C4-2B (cell line): ENCODE measurements around the gene LMO2.

Experiments used
- ZFX ChIP-seq: fragments of 450-650 bp; IDR thresholded peaks from 2 replicates; pipeline ENCODE4 v1.6.1; 2017
- TF ChIP-seq, protein P1 (sequence below): fragments of 450-650 bp; conservative IDR thresholded peaks from 2 replicates; pipeline ENCODE4 v1.5.1; 2017; ENCODE audit warnings: mild to moderate bottlenecking

DNA sequence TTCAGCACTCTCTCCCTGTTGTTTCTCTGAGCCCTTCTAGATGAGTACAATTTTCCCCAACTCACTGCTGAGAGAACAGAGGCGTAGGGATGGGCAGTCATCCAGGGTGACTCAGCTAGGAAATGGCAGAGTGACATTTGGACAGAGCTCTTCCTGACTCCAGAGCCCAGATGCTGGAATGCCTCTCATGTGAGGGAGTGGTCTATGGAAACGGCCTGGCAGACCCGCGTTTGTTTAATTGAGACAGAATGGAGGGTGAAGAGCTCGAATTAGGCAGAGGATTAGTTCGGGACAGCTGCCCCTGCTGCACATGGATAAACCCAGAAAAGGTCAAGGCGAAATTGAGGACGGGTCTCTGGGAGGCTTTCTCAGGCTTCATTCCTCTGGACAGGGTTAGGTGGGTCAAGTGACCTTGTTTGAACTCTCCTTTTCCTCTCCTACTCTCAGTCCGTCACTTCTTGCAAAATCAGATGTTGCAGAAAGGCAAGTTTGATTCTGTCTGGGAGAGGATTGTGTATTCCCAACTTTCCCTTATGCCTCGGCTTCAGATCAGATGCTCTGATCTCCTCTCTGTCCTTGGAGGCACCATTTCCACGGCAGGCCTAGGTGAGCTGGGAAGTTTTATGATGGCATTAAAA lies 7.6 kb upstream of the LMO2 start:
- TF ChIP-seq, protein P1, sequence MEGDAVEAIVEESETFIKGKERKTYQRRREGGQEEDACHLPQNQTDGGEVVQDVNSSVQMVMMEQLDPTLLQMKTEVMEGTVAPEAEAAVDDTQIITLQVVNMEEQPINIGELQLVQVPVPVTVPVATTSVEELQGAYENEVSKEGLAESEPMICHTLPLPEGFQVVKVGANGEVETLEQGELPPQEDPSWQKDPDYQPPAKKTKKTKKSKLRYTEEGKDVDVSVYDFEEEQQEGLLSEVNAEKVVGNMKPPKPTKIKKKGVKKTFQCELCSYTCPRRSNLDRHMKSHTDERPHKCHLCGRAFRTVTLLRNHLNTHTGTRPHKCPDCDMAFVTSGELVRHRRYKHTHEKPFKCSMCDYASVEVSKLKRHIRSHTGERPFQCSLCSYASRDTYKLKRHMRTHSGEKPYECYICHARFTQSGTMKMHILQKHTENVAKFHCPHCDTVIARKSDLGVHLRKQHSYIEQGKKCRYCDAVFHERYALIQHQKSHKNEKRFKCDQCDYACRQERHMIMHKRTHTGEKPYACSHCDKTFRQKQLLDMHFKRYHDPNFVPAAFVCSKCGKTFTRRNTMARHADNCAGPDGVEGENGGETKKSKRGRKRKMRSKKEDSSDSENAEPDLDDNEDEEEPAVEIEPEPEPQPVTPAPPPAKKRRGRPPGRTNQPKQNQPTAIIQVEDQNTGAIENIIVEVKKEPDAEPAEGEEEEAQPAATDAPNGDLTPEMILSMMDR, result no peak
- no peak for TF ChIP-seq ZFX
